Medulla oblongata (tissue), 1 donor: ENCODE results near the gene IFNL4.
A peak's percentile ranks its signal among the peaks of the same experiment; 100 is the strongest.
"Not testable (repeated sequence)": the region's sequence is repeated elsewhere in the genome, so short reads cannot be mapped to it uniquely, and the experiment has no call there.

ENCODE experiments used
- DNase-seq: peaks from one replicate; pipeline ENCODE4 v3.0.0-alpha.2; 2015; ENCODE audit errors: extremely low spot score

Gene IFNL4

GRCh38 chr19:39223703-39224279 is 24.9 kb downstream of the IFNL4 start:
- DNase-seq: no peak

- DNase-seq: not testable (repeated sequence)
Observed at GRCh38 chr19:39219108-39219507, 29.5 kb downstream of the IFNL4 start.

GRCh38 chr19:39218230-39219007 is 30.2 kb downstream of the IFNL4 start:
- no peak for DNase-seq

GRCh38 chr19:39217094-39217493 is 31.6 kb downstream of the IFNL4 start:
- no peak for DNase-seq

GRCh38 chr19:39215323-39215722 is 33.3 kb downstream of the IFNL4 start:
- DNase-seq: not testable (repeated sequence)

GRCh38 chr19:39212375-39212742 is 36.3 kb downstream of the IFNL4 start:
- no peak for DNase-seq

- DNase-seq: no peak
Observed at GRCh38 chr19:39211731-39212374, 36.8 kb downstream of the IFNL4 start.

- DNase-seq: no peak
Observed at GRCh38 chr19:39209196-39209595, 39.5 kb downstream of the IFNL4 start.

GRCh38 chr19:39208175-39208795 is 40.4 kb downstream of the IFNL4 start:
- DNase-seq: no peak

GRCh38 chr19:39207293-39207836 is 41.3 kb downstream of the IFNL4 start:
- no peak for DNase-seq

- no peak for DNase-seq
Observed at GRCh38 chr19:39206122-39206521, 42.5 kb downstream of the IFNL4 start.

GRCh38 chr19:39205449-39205764 is 43.2 kb downstream of the IFNL4 start:
- no peak for DNase-seq

GRCh38 chr19:39203372-39204341 is 45.0 kb downstream of the IFNL4 start, which contains the start of gene SYCN:
Gene SYCN (minus strand): TSS chr19:39204263. CDS start chr19:39204254, 9 bp downstream.
- no peak for DNase-seq

- DNase-seq: no peak
Observed at GRCh38 chr19:39202998-39203355, 45.7 kb downstream of the IFNL4 start.

- DNase-seq: no peak
Observed at GRCh38 chr19:39200803-39201115, 47.9 kb downstream of the IFNL4 start.

- no peak for DNase-seq
Observed at GRCh38 chr19:39200066-39200802, 48.4 kb downstream of the IFNL4 start.

- DNase-seq: peak; percentile 58
Observed at GRCh38 chr19:39199025-39199424, 49.6 kb downstream of the IFNL4 start.

GRCh38 chr19:39197808-39198207 is 50.8 kb downstream of the IFNL4 start:
- no peak for DNase-seq

- no peak for DNase-seq
Observed at GRCh38 chr19:39196860-39197562, 51.6 kb downstream of the IFNL4 start, which contains the start of gene NCCRP1. Gene NCCRP1 (plus strand): TSS chr19:39196964. CDS start chr19:39196983, 19 bp downstream.

GRCh38 chr19:39196320-39196719 is 52.3 kb downstream of the IFNL4 start:
- no peak for DNase-seq
